Thyroid gland (tissue), 4 donors: ENCODE results near the gene MARCHF2.

Source experiments
- POLR2A ChIP-seq, 2 donors: fragments of 450-650 bp; IDR thresholded peaks; one replicate each; pipeline ENCODE4 v1.6.1; 2017; ENCODE audit warnings: antibody characterized with exemption in 2 of 2, mild to moderate bottlenecking in 2 of 2, moderate library complexity in 1 of 2
- TF ChIP-seq, protein P1 (sequence below), 6 experiments: fragments of 200-600 bp in 3 of 6; fragments of 450-650 bp in 3 of 6; sonication (generic) in 3 of 6; IDR thresholded peaks; one replicate each; pipeline ENCODE4 v1.5.1; 2016 to 2019; ENCODE audit warnings: antibody characterized with exemption in 6 of 6, mild to moderate bottlenecking in 2 of 6, inconsistent platforms in 1 of 6, moderate library complexity in 1 of 6

DNA sequence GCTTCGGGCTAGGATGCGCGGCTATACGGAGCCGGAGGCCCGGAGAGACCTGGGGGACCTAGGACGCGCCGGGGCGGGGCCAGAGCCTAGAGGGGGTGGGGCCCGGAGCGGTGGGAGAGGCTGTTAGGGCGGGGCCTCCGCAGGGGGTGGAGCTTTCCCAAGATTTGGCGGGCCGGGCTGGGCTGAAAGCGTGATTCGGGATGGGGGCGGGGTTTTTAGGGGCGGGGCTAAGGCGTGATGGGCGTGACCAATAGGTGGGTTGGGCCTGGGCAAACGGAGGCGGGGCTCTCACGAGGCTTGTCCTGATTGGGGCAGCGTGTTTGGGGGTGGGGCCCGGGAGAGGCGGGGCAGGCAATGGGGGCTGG, 22.5 kb upstream of the MARCHF2 start:
- TF ChIP-seq POLR2A (IDR thresholded peaks at IDR 0.05) = no peak
- TF ChIP-seq, protein P1, sequence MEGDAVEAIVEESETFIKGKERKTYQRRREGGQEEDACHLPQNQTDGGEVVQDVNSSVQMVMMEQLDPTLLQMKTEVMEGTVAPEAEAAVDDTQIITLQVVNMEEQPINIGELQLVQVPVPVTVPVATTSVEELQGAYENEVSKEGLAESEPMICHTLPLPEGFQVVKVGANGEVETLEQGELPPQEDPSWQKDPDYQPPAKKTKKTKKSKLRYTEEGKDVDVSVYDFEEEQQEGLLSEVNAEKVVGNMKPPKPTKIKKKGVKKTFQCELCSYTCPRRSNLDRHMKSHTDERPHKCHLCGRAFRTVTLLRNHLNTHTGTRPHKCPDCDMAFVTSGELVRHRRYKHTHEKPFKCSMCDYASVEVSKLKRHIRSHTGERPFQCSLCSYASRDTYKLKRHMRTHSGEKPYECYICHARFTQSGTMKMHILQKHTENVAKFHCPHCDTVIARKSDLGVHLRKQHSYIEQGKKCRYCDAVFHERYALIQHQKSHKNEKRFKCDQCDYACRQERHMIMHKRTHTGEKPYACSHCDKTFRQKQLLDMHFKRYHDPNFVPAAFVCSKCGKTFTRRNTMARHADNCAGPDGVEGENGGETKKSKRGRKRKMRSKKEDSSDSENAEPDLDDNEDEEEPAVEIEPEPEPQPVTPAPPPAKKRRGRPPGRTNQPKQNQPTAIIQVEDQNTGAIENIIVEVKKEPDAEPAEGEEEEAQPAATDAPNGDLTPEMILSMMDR (IDR thresholded peaks at IDR 0.05) = no peak
